ENCODE data around the gene TMEM204.

TMEM204 gene

GRCh38 chr16:1580256-1580655, 46.8 kb downstream of the TMEM204 start:
- Histone ChIP-seq H3K9ac (no peak overlapping the region), H3K4me3 (ENCODE audit: low read depth, low read length) (no peak overlapping the region), H3K27ac (no peak overlapping the region), H3K4me1 (no peaks in the 10 kb centered on the region), H3K4me2 (ENCODE audit: low read length) (no peak overlapping the region), H3K9me3 (ENCODE audit: control insufficient read depth, low read length) (no peaks in the 10 kb centered on the region), H3K27me3 (ENCODE audit: control insufficient read depth, insufficient read depth, low read length) (no peaks in the 10 kb centered on the region), H3K79me2 (no peaks in the 10 kb centered on the region), H3K36me3 (ENCODE audit: control insufficient read depth, insufficient read depth, low read length) (no peaks in the 10 kb centered on the region), H2AFZ (no peak overlapping the region)
- TF ChIP-seq CTCF (IDR thresholded peaks at IDR 0.05) = no peak

DNA sequence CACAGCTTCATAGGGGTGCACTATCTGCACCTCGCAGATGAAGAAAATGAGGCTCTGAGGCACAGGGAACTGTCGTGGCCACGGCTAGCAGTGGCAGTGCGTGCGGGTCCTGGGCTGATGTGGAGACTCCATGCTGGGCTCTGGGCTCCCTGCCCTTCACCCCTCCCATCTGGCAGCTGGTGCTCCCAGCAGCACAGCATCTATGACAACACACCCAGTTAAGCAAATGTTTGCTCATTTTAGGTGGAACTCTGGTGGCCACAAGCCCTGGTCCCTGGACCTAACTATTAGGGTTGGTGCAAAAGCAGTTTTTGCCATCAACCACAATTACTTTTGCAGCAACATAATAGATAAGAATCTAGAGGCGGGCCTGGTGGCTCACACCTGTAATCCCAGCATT, 47.5 kb downstream of the TMEM204 start:
- Histone ChIP-seq H2AFZ (no peak overlapping the region), H3K4me3 (ENCODE audit: low read depth, low read length) (no peak overlapping the region), H3K9me3 (ENCODE audit: control insufficient read depth, low read length) (no peaks in the 10 kb centered on the region), H3K27ac (no peak overlapping the region), H3K9ac (no peak overlapping the region), H3K4me2 (ENCODE audit: low read length) (no peak overlapping the region), H3K36me3 (ENCODE audit: control insufficient read depth, insufficient read depth, low read length) (no peaks in the 10 kb centered on the region), H3K27me3 (ENCODE audit: control insufficient read depth, insufficient read depth, low read length) (no peaks in the 10 kb centered on the region), H3K4me1 (no peaks in the 10 kb centered on the region), H3K79me2 (no peaks in the 10 kb centered on the region)
- no peak for TF ChIP-seq CTCF (IDR thresholded peaks at IDR 0.05)

DNA sequence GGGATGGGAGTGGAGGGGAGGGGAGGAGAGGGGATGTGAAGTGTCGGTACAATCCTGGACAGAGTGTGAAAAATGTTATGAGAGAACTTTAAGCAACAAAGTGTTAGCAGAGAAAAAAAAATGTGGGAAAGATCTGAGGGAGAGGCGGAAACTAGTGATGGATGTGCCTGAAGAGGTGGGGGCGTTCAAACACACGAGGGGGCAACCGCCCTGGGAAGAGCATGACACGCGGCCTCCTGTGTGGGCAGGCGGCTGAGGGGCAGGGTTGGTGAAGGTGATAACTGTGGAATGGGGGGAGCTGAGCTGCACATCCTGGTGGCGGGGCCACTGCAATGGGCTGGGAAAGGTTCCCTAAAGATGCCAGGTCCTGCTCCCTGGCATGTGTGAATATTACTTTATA, 48.3 kb downstream of the TMEM204 start:
- Histone ChIP-seq H3K27ac (no peak overlapping the region), H3K4me3 (ENCODE audit: low read depth, low read length) (no peak overlapping the region), H2AFZ (no peak overlapping the region), H3K4me1 (no peaks in the 10 kb centered on the region), H3K9ac (no peak overlapping the region), H3K27me3 (ENCODE audit: control insufficient read depth, insufficient read depth, low read length) (no peaks in the 10 kb centered on the region), H3K9me3 (ENCODE audit: control insufficient read depth, low read length) (no peaks in the 10 kb centered on the region), H3K4me2 (ENCODE audit: low read length) (no peak overlapping the region), H3K36me3 (ENCODE audit: control insufficient read depth, insufficient read depth, low read length) (no peaks in the 10 kb centered on the region), H3K79me2 (no peaks in the 10 kb centered on the region)
- TF ChIP-seq CTCF (IDR thresholded peaks at IDR 0.05) = no peak

GRCh38 chr16:1583180-1583579, 49.7 kb downstream of the TMEM204 start:
- TF ChIP-seq CTCF (IDR thresholded peaks at IDR 0.05) = no peak
- H3K36me3 ChIP-seq (ENCODE audit: control insufficient read depth, insufficient read depth, low read length) = no peaks in the 10 kb centered on the region

GRCh38 chr16:1584926-1585484, 51.5 kb downstream of the TMEM204 start:
- Histone ChIP-seq H3K27me3 (ENCODE audit: control insufficient read depth, insufficient read depth, low read length) (no peaks in the 10 kb centered on the region), H3K27ac (no peak overlapping the region), H3K9me3 (ENCODE audit: control insufficient read depth, low read length) (no peaks in the 10 kb centered on the region), H3K79me2 (no peaks in the 10 kb centered on the region), H3K4me3 (ENCODE audit: low read depth, low read length) (no peak overlapping the region), H3K9ac (no peak overlapping the region), H3K4me1 (no peaks in the 10 kb centered on the region), H2AFZ (no peak overlapping the region), H3K36me3 (ENCODE audit: control insufficient read depth, insufficient read depth, low read length) (no peaks in the 10 kb centered on the region), H3K4me2 (ENCODE audit: low read length) (no peak overlapping the region)
- no peak for TF ChIP-seq CTCF (IDR thresholded peaks at IDR 0.05)

More at GRCh38 chr16:1583180-1583579, 49.7 kb downstream of the TMEM204 start:
- Histone ChIP-seq H3K4me3 (ENCODE audit: low read depth, low read length) (no peak overlapping the region), H3K4me2 (ENCODE audit: low read length) (no peak overlapping the region), H3K4me1 (no peaks in the 10 kb centered on the region), H3K79me2 (no peaks in the 10 kb centered on the region), H3K9ac (no peak overlapping the region), H3K27me3 (ENCODE audit: control insufficient read depth, insufficient read depth, low read length) (no peaks in the 10 kb centered on the region), H3K27ac (no peak overlapping the region), H3K9me3 (ENCODE audit: control insufficient read depth, low read length) (no peaks in the 10 kb centered on the region), H2AFZ (no peak overlapping the region)

Data from parathyroid adenoma (tissue), 2 donors.